Measurements from ENCODE around the gene GPR150. TPM values are rescaled to one million over a fixed set of nuclear protein-coding genes. Genes with fewer than 3 reads are reported as not detected.

GPR150 gene
- total RNA-seq, 4 donors from 2014 or later, result 0.25 to 1.6 (median 0.56) TPM

- intact Hi-C loops (cut with DNase I; ENCODE audit: low total_unique reads), result no loop called here
- TF ChIP-seq POLR2A (IDR thresholded peaks at IDR 0.05), result no peak
- TF ChIP-seq, protein P1, sequence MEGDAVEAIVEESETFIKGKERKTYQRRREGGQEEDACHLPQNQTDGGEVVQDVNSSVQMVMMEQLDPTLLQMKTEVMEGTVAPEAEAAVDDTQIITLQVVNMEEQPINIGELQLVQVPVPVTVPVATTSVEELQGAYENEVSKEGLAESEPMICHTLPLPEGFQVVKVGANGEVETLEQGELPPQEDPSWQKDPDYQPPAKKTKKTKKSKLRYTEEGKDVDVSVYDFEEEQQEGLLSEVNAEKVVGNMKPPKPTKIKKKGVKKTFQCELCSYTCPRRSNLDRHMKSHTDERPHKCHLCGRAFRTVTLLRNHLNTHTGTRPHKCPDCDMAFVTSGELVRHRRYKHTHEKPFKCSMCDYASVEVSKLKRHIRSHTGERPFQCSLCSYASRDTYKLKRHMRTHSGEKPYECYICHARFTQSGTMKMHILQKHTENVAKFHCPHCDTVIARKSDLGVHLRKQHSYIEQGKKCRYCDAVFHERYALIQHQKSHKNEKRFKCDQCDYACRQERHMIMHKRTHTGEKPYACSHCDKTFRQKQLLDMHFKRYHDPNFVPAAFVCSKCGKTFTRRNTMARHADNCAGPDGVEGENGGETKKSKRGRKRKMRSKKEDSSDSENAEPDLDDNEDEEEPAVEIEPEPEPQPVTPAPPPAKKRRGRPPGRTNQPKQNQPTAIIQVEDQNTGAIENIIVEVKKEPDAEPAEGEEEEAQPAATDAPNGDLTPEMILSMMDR (IDR thresholded peaks at IDR 0.05), result no peak
Measured at GRCh38 chr5:95662946-95663345, 43.1 kb downstream of the GPR150 start.

DNA sequence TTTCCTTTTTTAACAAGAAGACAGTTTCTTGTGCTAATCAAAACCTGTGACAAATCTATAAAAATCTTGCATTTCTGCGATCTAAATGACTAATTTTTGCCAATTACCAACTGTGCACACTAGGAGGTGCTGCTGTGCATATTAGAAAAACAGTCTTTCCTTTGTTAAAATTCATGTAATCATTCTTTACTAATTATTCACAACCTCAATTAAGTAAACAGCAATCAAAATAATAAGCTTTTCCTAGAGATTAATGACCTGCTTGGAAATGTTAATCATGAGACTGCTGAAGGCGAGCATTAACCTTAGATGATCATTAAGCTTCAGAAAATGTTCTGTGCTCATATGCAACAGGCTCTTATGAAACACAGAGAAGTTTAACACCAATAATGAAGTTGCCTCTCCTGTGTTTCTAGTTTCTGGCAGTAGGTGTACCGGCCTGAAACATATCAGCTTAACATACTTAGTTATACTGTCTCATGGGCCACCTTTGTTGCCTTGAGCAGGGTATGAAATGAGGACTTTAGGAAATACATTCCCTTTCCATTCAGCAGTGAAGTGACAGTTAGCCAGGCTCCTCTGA lies 44.4 kb downstream of the GPR150 start:
- DNase-seq (ENCODE audit: low spot score in 2 of 2), result no peak
- intact Hi-C loops (cut with DNase I; ENCODE audit: low total_unique reads), result no loop called here

More at GRCh38 chr5:95662946-95663345, 43.1 kb downstream of the GPR150 start:
- H3K4me3 ChIP-seq (ENCODE audit: low read depth, poor library complexity, severe bottlenecking), result no peak overlapping the region
- DNase-seq (ENCODE audit: low spot score in 2 of 2), result no peak

DNA sequence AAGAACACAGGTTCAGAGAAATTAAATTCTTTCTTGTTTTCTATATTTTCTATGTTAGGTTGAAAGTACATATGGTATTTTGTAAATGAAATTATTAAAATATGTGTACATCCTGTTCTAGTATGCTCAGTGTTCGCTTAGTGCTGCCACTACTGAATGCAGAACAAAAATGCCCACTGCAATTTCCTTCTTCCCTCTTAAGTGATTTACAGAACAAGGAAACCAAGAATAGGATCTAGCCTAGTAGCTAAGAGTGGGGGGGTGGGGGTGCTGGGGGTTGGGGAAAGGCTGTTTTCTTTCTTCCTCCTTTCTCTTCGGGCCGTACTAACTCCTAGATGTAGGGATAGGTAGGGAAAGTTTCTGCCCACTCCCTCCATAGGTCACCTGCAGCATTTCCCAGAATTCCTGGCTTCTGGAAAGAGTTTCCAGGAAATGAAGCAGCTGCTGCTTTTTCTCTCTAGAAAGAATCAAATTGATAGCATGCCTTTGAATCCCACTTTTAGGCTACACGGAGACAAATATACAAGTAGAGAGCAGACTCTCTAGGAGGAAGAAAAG lies 47.3 kb downstream of the GPR150 start:
- H3K4me3 ChIP-seq (ENCODE audit: low read depth, poor library complexity, severe bottlenecking), result no peak overlapping the region
- 68 to 83% methylated on average over 4 of the region's 4 CpGs for WGBS, 2 donors
- intact Hi-C loops (cut with DNase I; ENCODE audit: low total_unique reads), result no loop called here
- DNase-seq (ENCODE audit: low spot score in 2 of 2), result no peak
- TF ChIP-seq, protein P1 (IDR thresholded peaks at IDR 0.05), result no peak
- TF ChIP-seq POLR2A (IDR thresholded peaks at IDR 0.05), result no peak

More for the DNA sequence above, 44.4 kb downstream of the GPR150 start:
- H3K4me3 ChIP-seq (ENCODE audit: low read depth, poor library complexity, severe bottlenecking), result no peak overlapping the region
- TF ChIP-seq, protein P1 (IDR thresholded peaks at IDR 0.05), result peak in 1 of 3 donors; percentile 32
- no peak for TF ChIP-seq POLR2A (IDR thresholded peaks at IDR 0.05)
- 9% methylated on average over 3 of the region's 3 CpGs for WGBS, 2 donors

DNA sequence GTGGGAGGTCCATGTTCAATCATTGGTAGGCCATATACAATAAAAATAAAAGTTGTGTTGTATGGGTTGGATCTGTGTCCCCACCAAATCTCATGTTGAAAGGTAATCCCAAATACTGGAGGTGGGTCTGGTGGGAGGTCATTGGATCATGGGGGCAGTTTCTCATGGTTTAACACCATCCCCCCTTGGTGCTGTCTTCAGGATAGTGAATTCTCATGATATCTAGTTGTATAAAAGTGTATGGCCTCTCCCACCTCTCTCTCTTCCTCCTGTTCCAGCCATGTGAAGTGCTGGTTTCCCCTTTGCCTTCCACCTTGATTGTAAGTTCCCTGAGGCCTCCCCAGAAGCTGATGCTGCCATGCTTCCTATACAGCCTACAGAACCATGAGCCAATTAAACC lies 47.8 kb downstream of the GPR150 start:
- intact Hi-C loops (cut with DNase I; ENCODE audit: low total_unique reads), result no loop called here

GRCh38 chr5:95668216-95668615 lies 48.3 kb downstream of the GPR150 start:
- no peak overlapping the region for H3K4me3 ChIP-seq (ENCODE audit: low read depth, poor library complexity, severe bottlenecking)
- DNase-seq (ENCODE audit: low spot score in 2 of 2), result no peak
- no peak for TF ChIP-seq POLR2A (IDR thresholded peaks at IDR 0.05)
- TF ChIP-seq, protein P1 (IDR thresholded peaks at IDR 0.05), result no peak
- intact Hi-C loops (cut with DNase I; ENCODE audit: low total_unique reads), result no loop called here

More for the DNA sequence above, 47.8 kb downstream of the GPR150 start:
- DNase-seq (ENCODE audit: low spot score in 2 of 2), result no peak
- no peak overlapping the region for H3K4me3 ChIP-seq (ENCODE audit: low read depth, poor library complexity, severe bottlenecking)
- no peak for TF ChIP-seq POLR2A (IDR thresholded peaks at IDR 0.05)
- TF ChIP-seq, protein P1 (IDR thresholded peaks at IDR 0.05), result no peak

GRCh38 chr5:95668728-95669127 lies 48.8 kb downstream of the GPR150 start:
- no peak overlapping the region for H3K4me3 ChIP-seq (ENCODE audit: low read depth, poor library complexity, severe bottlenecking)
- intact Hi-C loops (cut with DNase I; ENCODE audit: low total_unique reads), result no loop called here
- no peak for DNase-seq (ENCODE audit: low spot score in 2 of 2)
- no peak for TF ChIP-seq POLR2A (IDR thresholded peaks at IDR 0.05)
- TF ChIP-seq, protein P1 (IDR thresholded peaks at IDR 0.05), result no peak
- 74 to 76% methylated on average over 1 of the region's 1 CpG for WGBS, 2 donors
